Progenitor cell of endocrine pancreas (in vitro differentiated cells): ENCODE data around the gene ZNF888. TPM values are rescaled to one million over a fixed set of nuclear protein-coding genes. Genes with fewer than 3 reads are reported as not detected.
"Not testable (repeated sequence)": the region's sequence is repeated elsewhere in the genome, so short reads cannot be mapped to it uniquely, and the experiment has no call there.

Experiments used
- DNase-seq: peaks from one replicate; pipeline ENCODE4 v3.0.0; 2021; ENCODE audit warnings: low spot score; ENCODE audit not compliant: unreplicated experiment
- H3K27ac Mint-ChIP-seq: 2 replicates; pipeline ENCODE4 v1.8.0; 2021; ENCODE audit warnings: mild to moderate bottlenecking, moderate library complexity, mixed read lengths
- H3K27me3 Mint-ChIP-seq: 2 replicates; pipeline ENCODE4 v1.8.0; 2021; ENCODE audit warnings: mixed read lengths
- H3K36me3 Mint-ChIP-seq: 2 replicates; pipeline ENCODE4 v1.8.0; 2022; ENCODE audit warnings: mixed read lengths; ENCODE audit not compliant: insufficient read depth
- H3K4me1 Mint-ChIP-seq: 2 replicates; pipeline ENCODE4 v1.8.0; 2021; ENCODE audit warnings: low read depth, mixed read lengths
- H3K4me3 Mint-ChIP-seq: 2 replicates; pipeline ENCODE4 v1.8.0; 2021; ENCODE audit warnings: low read depth, mild to moderate bottlenecking, moderate library complexity, mixed read lengths
- H3K9me3 Mint-ChIP-seq: 2 replicates; pipeline ENCODE4 v1.8.0; 2021; ENCODE audit warnings: low read depth, mixed read lengths
- total RNA-seq: library from RNA; stranded (reverse); gene quantifications from 2 replicates; pipeline ENCODE4 v1.2.1, GENCODE V29; 2021
- TF ChIP-seq, protein P1 (sequence below): fragments of 200-600 bp; sonication (generic); IDR thresholded peaks from one replicate; pipeline ENCODE4 v1.5.0; 2021; ENCODE audit warnings: antibody characterized with exemption, mild to moderate bottlenecking; ENCODE audit not compliant: unreplicated experiment

The ZNF888 gene
- total RNA-seq, 1 donor from 2014 or later, result 16.0 TPM

DNA sequence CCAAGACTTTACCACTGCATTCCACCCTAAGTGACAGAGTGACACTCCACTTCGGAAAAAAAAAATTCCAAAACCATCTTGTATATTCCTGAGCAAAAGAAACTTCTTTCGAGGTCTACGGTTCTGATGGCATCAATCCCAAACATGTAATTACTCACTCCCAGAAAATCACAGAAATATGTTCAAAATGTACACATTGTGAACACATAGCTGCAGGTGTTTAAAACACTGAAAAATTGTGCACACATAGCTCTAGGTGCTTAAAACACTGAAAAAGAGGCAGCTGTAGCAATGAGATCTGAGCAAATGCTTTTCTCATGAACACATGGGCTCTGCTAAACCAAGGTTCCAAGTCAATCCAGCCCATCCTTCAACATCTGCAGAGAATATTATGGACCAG, 51.8 kb downstream of the ZNF888 start:
- Mint-ChIP-seq H3K27ac (peak overlapping the region; percentile 60), H3K4me1 (peaks cover 13% of the 10 kb centered on the region), H3K36me3 (no peaks in the 10 kb centered on the region), H3K4me3 (no peak overlapping the region), H3K9me3 (peaks cover 3% of the 10 kb centered on the region), H3K27me3 (no peaks in the 10 kb centered on the region)
- TF ChIP-seq, protein P1, sequence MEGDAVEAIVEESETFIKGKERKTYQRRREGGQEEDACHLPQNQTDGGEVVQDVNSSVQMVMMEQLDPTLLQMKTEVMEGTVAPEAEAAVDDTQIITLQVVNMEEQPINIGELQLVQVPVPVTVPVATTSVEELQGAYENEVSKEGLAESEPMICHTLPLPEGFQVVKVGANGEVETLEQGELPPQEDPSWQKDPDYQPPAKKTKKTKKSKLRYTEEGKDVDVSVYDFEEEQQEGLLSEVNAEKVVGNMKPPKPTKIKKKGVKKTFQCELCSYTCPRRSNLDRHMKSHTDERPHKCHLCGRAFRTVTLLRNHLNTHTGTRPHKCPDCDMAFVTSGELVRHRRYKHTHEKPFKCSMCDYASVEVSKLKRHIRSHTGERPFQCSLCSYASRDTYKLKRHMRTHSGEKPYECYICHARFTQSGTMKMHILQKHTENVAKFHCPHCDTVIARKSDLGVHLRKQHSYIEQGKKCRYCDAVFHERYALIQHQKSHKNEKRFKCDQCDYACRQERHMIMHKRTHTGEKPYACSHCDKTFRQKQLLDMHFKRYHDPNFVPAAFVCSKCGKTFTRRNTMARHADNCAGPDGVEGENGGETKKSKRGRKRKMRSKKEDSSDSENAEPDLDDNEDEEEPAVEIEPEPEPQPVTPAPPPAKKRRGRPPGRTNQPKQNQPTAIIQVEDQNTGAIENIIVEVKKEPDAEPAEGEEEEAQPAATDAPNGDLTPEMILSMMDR, result no peak
- DNase-seq, result no peak

DNA sequence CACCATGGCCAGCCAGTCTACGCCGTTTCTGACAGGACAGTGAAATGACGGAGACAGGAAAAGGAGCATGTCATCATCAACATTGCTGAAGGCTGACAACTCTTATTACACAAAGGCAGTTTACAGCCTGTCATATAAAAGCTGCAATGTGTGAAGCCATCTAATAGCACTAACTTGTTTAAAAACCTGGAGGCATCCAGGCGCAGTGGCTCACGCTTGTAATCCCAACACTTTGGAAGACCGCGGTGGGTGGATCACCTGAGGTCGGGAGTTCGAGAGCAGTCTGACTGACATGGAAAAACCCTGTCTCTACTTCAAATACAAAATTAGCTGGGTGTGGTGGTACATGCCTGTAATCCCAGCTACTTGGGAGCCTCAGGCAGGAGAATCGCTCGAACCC, 55.2 kb downstream of the ZNF888 start:
- H3K27me3 Mint-ChIP-seq, H3K9me3 Mint-ChIP-seq, H3K4me3 Mint-ChIP-seq, H3K4me1 Mint-ChIP-seq, H3K36me3 Mint-ChIP-seq, DNase-seq: not testable (repeated sequence)
- H3K27ac Mint-ChIP-seq, result peak overlapping the region; percentile 5

DNA sequence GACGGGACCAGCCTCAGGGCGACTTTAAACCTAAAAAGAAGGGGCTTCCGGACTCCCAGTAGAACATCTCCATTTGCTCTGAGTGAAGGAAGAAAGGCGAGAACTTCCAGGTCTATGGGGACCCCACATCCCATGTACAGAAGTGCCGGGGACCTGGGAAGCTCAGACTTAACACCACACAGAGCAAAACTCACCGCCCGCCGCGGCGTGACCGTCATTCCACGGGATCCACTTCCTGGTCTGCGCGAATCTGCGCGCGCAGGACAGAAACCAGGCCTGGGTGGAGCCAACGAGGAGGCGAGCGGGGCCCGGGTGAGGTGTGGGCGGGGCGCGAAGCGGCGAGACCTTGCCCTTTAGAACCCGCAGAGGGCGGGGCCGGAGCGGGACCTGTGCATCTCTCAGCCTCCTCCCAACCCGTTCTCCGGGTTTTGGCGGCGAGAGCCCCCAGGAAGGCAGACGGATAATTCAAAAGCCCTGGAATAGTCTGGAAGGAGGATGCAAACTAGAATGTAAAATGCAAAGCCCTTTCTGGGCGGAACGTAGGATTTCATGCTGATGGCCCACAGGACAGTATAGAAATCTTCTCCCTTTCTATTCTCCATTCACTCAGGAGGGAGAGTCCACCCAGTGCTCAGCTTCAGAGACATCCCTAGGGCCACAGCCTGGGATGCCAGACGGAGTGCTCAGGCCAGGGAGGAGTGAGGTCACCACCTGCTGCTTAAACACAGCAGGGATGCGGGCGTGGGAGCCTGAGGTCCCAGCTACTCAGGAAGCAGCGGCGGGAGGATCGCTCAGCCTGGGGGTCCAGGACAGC, 65.6 kb downstream of the ZNF888 start, which contains the start of gene ZNF468:
ZNF468 (minus strand) TSS at position 242 of the 814 bp plus-strand sequence. CDS start 3,347 bp downstream, outside the sequence.
- H3K9me3 Mint-ChIP-seq, H3K27me3 Mint-ChIP-seq, H3K36me3 Mint-ChIP-seq: not testable (repeated sequence)
- peak within 1 kb of the TSS; percentile 95 for H3K27ac Mint-ChIP-seq
- DNase-seq, result peak; percentile 65
- H3K4me1 Mint-ChIP-seq, result peaks cover 10% of the 10 kb centered on the region
- H3K4me3 Mint-ChIP-seq, result peak within 1 kb of the TSS; percentile 87

DNA sequence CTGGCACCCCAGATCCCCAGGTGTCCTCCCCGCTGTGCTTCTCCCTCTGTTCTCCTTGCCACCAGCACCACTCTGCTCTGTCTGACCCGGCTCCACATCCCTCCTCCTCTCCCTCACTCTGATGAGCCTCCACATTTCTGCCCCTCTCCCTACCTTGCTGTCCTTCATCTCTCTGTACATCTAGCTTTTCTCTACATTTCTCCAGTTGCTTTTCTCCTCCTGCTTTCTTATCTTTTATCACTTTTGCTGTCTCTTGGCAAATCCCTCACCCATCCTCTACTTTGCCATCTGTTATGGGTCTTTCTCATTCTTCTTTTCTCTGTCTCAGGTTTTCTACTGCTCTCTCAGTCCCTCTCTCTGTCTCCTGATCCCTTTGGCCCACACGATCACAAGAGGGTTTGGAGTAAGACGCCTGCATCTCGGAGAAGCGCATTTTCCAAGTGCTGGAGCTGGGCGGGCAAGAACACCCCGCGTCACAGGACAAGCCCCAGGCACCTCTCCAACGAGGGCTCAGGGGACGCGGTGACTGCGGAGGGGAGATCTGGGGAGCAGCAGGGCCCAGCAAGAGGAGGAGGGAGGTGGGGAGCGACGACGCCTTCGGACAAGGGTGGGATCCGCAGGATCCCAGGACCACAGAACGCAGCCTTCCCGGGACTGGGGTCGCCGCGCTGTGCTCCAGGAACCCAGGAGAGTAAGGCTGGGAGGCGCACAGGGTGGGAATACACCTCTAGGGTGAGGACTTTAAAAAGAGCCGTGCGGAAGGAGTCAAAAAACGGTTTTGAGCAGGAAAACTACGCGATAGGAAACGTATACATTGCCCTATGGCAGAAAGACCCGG, 66.5 kb downstream of the ZNF888 start:
- DNase-seq, H3K9me3 Mint-ChIP-seq, H3K36me3 Mint-ChIP-seq, H3K27me3 Mint-ChIP-seq: not testable (repeated sequence)
- H3K4me1 Mint-ChIP-seq, result peaks cover 10% of the 10 kb centered on the region
- H3K4me3 Mint-ChIP-seq, result peak overlapping the region; percentile 87
- peak overlapping the region; percentile 95 for H3K27ac Mint-ChIP-seq

Other genes with a start within 250 kb of the ZNF888 start
- gene ZNF611, start 188.4 kb downstream of the ZNF888 start, total RNA-seq, result 42.9 and 47.3 TPM in 2 replicates
- 22.5 and 23.1 TPM in 2 replicates for gene ZNF600, start 136.6 kb downstream of the ZNF888 start, total RNA-seq
- gene ZNF28, start 101.8 kb downstream of the ZNF888 start, total RNA-seq, result 29.4 and 32.3 TPM in 2 replicates
- gene ZNF468, start 65.8 kb downstream of the ZNF888 start, total RNA-seq, result 35.6 and 38.8 TPM in 2 replicates
- gene ZNF320, start 25.8 kb downstream of the ZNF888 start, total RNA-seq, result 43.9 and 50.0 TPM in 2 replicates
- 23.8 and 25.3 TPM in 2 replicates for gene ZNF816, start 39.5 kb upstream of the ZNF888 start, total RNA-seq
- gene ERVV-1, start 90.5 kb upstream of the ZNF888 start, total RNA-seq, result not detected in 2 replicates
- gene ERVV-2, start 121.3 kb upstream of the ZNF888 start, total RNA-seq, result not detected in 2 replicates
- gene ZNF160, start 180.0 kb upstream of the ZNF888 start, total RNA-seq, result 51.0 and 53.8 TPM in 2 replicates
- gene ZNF415, start 209.5 kb upstream of the ZNF888 start, total RNA-seq, result 13.6 and 18.1 TPM in 2 replicates
- gene ZNF347, start 235.6 kb upstream of the ZNF888 start, total RNA-seq, result 17.2 and 18.3 TPM in 2 replicates